OCI-LY3 (cell line): ENCODE results near the gene TROAP.

ENCODE experiments used
- CTCF ChIP-seq: fragments of 200-600, 300-600 bp; sonication (generic); IDR thresholded peaks from 2 replicates; pipeline ENCODE4 v1.5.1; 2014; ENCODE audit warnings: antibody characterized with exemption, low read length, low read depth
- EZH2phosphoT487 ChIP-seq: fragments of 200-600 bp; shearing (Covaris generic); IDR thresholded peaks from 2 replicates; pipeline ENCODE4 v1.6.1; 2018; ENCODE audit warnings: antibody characterized with exemption, mixed run types, low read depth

GRCh38 chr12:49352351-49352750 lies 29.3 kb downstream of the TROAP start:
- TF ChIP-seq CTCF (no peak), EZH2phosphoT487 (no peak)
